GM21528 (cell line): ENCODE measurements around the gene DHRSX.
"Not testable (repeated sequence)": the region's sequence is repeated elsewhere in the genome, so short reads cannot be mapped to it uniquely, and the experiment has no call there.

Experiments
- ATAC-seq: cut with Tn5 transposase; IDR thresholded peaks from one replicate; pipeline ENCODE4 v1.9.1; 2021; ENCODE audit warnings: mild to moderate bottlenecking, moderate library complexity; ENCODE audit not compliant: unreplicated experiment, low FRiP score

Gene DHRSX

GRCh38 chrX:2458309-2458708 lies 42.5 kb downstream of the DHRSX start:
- no peak for ATAC-seq

GRCh38 chrX:2457289-2458133 lies 43.3 kb downstream of the DHRSX start:
- no peak for ATAC-seq

DNA sequence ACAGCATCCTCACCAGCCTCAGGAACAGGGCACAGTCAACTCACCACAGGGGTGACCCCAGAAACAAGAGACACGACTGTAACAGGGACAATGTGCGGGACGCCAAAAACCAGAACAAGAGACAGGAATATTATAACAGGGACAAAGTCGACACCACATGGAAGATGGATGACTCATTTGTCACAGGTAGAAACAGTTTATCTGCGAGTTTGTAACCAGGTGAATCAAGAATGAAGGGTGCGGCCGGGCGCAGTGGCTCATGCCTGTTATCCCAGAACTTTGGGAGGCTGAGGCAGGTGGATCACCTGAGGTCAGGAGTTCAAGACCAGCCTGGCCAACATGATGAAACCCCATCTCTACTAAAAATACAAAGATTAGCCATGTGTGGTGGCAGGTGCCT lies 44.7 kb downstream of the DHRSX start:
- ATAC-seq = not testable (repeated sequence)

GRCh38 chrX:2454620-2455019 lies 46.2 kb downstream of the DHRSX start:
- ATAC-seq = not testable (repeated sequence)

- no peak for ATAC-seq
These were observed 48.0 kb downstream of the DHRSX start for GRCh38 chrX:2452799-2453198.

DNA sequence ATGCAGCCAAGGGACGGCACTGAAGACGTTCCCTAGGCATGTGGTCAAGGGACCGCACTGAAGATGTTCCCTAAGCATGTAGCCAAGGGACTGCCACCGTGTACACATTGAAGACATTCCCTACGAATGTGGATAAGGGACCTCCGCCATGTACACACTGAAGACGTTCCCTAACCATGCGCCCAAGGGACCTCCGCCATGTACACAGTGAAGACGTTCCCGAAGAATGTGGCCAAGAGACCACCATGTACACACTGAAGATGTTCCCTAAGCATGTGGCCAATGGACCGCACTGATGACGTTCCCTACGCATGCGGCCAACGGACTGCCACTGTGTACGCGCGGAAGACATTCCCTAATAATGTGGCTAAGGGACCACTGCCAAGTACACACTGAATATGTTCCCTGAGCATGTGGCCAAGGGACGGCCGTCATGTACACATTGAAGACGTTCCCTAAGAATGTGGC lies 48.4 kb downstream of the DHRSX start:
- ATAC-seq = no peak

DNA sequence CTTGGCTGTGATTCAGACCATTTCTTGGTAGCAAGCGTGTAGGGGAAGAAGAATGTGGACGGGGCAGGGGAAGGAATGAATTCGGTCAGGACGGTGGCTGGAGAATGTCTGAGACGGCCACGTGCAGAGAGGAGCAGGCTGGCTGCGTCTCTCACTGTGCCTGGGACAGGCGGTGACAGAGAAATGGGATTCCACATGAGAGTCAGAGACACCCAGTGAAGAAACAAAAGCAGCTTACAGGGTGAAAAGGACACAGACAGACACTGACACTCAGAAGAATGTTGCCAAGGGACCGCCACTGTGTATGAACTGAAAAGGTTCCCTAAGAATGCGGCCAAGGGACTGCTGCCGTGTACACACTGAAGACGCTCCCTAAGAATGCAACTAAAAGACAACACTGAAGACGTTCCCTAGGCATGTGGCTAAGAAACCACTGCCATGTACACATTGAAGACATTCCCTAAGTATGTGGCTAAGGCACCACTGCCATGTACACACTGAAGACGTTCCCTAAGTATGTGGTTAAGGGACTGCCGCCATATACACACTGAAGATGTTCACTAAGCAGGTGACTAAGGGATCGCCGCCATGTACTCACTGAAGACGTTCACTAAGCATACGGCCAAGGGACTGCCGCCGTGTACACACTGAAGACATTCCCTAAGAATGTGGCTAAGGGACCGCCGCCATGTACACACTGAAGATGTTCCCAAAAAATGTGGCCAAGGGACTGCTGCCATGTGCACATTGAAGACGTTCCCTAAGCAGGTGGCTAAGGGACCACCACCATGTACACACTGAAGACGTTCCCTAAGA lies 49.1 kb downstream of the DHRSX start:
- ATAC-seq = no peak

DNA sequence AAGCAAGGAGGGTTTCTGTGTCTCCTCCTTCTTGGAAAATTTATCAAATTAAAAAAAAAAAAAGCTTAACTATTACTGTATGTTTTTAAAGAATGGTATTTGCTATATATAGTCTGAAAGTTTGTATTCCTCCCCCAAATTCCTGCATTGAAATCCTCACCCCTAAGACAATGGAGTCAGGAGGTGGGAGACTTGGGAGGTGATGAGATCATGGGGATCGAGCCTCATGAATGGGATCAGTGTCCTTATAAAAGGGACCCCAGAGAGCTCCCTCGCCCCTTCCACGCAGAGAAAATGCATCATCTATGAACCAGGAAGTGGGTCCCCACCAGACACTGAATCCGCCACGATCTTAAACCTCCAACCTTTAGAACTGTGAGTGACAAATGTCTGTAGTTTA lies 50.1 kb downstream of the DHRSX start:
- ATAC-seq = no peak

- ATAC-seq = no peak
These were observed 51.5 kb downstream of the DHRSX start for GRCh38 chrX:2449135-2449886.

- ATAC-seq = no peak
These were observed 53.3 kb downstream of the DHRSX start for GRCh38 chrX:2447484-2447883.

GRCh38 chrX:2446815-2447214 lies 54.0 kb downstream of the DHRSX start:
- no peak for ATAC-seq

- ATAC-seq = no peak
These were observed 54.8 kb downstream of the DHRSX start for GRCh38 chrX:2445662-2446623.

- no peak for ATAC-seq
These were observed 58.1 kb downstream of the DHRSX start for GRCh38 chrX:2442694-2443093.

DNA sequence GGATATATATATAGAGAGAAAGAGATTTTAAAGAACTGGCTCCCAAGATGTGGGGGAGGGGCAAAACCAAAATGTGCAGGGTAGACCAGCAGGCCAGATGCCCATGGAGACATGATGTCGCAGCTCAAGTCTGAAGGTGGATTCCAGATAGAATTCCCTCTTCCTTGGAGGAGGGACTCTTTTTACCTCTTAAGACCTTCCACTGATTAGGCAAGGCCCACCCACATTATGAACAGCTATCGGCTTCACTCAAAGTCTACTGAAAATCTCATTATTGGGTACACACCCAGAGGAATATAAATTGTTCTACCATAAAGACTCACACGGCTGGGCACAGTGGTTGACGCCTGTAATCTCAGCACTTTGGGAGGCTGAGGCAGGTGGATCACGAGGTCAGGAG lies 59.3 kb downstream of the DHRSX start:
- ATAC-seq = no peak

DNA sequence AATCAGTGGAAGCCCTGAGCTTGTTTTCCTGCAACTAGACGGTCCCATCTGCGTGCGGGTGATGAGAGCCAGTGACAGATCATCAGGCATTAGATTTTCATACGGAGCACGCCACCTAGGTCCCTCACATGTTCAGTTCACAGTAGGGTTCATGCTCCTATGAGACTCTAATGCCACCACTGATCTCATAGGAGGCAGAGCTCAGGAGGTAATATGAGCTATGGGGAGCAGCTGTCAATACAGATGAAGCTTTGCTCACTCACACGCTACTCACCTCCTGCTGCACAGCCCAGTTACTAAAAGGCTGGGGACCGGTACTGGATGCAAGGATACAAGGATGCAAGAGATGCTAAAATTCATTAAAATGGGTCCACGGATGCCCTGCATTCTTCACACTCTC lies 61.2 kb downstream of the DHRSX start:
- ATAC-seq = no peak

GRCh38 chrX:2435465-2435864 lies 65.3 kb downstream of the DHRSX start:
- no peak for ATAC-seq

DNA sequence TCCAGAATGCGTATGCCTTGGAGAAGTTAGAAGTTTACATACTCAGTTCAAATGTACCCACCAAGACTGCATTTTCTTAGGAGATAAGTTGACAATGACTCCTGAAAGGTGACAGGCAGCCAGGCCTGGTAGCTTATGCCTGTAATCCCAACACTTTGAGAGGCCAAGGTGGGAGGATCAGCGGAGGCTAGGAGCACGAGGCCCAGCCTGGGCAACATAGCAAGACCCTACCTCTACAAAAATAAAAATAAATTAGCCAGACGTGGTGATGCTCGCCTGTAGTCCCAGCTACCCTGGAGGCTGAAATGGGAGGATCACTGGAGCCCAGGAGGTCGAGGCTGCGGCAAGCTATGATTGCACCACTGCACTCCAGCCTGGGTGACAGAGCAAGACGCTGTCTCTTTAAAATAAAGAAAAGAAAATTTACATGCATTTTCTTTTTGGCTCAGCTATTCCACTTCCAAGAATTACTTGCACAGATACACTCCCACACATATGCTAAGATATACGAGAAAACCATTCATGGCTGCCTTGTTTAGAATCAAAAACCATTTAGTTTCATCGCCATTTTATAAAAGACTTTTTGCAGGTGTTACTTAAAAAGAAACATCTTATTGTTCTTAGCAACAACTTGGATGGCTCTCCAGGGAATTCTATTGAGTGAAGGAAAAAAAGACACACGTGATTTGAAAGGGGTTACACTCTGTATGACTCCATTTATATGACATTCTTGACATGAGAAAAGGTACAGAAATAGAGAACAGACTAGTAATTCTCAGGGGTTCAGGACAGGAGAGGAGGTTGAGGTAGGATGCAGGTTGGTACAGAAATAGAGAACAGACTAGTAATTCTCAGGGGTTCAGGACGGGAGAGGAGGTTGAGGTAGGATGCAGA lies 66.3 kb downstream of the DHRSX start:
- ATAC-seq = no peak

GRCh38 chrX:2432298-2432863 lies 68.4 kb downstream of the DHRSX start:
- ATAC-seq = no peak
